ENCODE data around the gene MEGF11.

The MEGF11 gene

DNA sequence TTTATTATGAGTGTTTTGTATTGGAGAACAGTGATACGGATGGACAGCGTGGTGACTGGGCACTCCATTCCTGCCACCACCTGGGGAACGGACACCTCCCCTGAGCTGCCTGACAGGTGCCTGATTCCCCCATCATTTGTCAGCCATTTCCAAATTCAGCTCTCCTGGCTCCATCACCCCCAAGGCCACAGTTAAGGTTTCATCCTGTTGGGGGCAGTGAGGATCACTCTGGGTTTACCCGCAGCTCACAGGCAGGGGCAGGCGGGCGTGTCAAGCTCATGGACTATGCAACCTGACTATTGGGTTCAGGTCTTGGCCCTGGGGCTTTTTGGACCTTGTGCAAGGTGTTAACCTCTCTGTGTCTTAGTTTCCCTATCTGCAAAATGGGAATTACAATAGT, 307.9 kb downstream of the MEGF11 start:
- no peak for TF ChIP-seq ZNF70 (CRISPR knock-in tag; IDR thresholded peaks at IDR 0.05)
- TF ChIP-seq, protein P1, sequence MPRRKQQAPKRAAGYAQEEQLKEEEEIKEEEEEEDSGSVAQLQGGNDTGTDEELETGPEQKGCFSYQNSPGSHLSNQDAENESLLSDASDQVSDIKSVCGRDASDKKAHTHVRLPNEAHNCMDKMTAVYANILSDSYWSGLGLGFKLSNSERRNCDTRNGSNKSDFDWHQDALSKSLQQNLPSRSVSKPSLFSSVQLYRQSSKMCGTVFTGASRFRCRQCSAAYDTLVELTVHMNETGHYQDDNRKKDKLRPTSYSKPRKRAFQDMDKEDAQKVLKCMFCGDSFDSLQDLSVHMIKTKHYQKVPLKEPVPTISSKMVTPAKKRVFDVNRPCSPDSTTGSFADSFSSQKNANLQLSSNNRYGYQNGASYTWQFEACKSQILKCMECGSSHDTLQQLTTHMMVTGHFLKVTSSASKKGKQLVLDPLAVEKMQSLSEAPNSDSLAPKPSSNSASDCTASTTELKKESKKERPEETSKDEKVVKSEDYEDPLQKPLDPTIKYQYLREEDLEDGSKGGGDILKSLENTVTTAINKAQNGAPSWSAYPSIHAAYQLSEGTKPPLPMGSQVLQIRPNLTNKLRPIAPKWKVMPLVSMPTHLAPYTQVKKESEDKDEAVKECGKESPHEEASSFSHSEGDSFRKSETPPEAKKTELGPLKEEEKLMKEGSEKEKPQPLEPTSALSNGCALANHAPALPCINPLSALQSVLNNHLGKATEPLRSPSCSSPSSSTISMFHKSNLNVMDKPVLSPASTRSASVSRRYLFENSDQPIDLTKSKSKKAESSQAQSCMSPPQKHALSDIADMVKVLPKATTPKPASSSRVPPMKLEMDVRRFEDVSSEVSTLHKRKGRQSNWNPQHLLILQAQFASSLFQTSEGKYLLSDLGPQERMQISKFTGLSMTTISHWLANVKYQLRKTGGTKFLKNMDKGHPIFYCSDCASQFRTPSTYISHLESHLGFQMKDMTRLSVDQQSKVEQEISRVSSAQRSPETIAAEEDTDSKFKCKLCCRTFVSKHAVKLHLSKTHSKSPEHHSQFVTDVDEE (CRISPR knock-in tag; IDR thresholded peaks at IDR 0.05): no peak
- ATAC-seq: no peak

- TF ChIP-seq ESRRG (CRISPR knock-in tag; IDR thresholded peaks at IDR 0.05): no peak
- no peak for ATAC-seq
Observed at GRCh38 chr15:65944404-65944803, 309.1 kb downstream of the MEGF11 start.

- ATAC-seq: no peak
- no peak for TF ChIP-seq ZNF565 (CRISPR knock-in tag; conservative IDR thresholded peaks at IDR 0.05; ENCODE audit: low read depth)
- no peak for TF ChIP-seq TCF4 (CRISPR knock-in tag; IDR thresholded peaks at IDR 0.05; ENCODE audit: borderline replicate concordance)
- no peak for TF ChIP-seq PPARA (CRISPR knock-in tag; IDR thresholded peaks at IDR 0.05; ENCODE audit: borderline replicate concordance)
- TF ChIP-seq, protein P2, sequence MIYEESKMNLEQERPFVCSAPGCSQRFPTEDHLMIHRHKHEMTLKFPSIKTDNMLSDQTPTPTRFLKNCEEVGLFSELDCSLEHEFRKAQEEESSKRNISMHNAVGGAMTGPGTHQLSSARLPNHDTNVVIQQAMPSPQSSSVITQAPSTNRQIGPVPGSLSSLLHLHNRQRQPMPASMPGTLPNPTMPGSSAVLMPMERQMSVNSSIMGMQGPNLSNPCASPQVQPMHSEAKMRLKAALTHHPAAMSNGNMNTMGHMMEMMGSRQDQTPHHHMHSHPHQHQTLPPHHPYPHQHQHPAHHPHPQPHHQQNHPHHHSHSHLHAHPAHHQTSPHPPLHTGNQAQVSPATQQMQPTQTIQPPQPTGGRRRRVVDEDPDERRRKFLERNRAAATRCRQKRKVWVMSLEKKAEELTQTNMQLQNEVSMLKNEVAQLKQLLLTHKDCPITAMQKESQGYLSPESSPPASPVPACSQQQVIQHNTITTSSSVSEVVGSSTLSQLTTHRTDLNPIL (CRISPR knock-in tag; IDR thresholded peaks at IDR 0.05; ENCODE audit: low read depth): no peak
- TF ChIP-seq ESRRG (CRISPR knock-in tag; IDR thresholded peaks at IDR 0.05): no peak
- no peak for TF ChIP-seq PATZ1 (CRISPR knock-in tag; IDR thresholded peaks at IDR 0.05; ENCODE audit: borderline replicate concordance)
- no peak for TF ChIP-seq ZNF70 (CRISPR knock-in tag; IDR thresholded peaks at IDR 0.05)
- TF ChIP-seq RARB (CRISPR knock-in tag; IDR thresholded peaks at IDR 0.05): no peak
- no peak for TF ChIP-seq ISL1 (CRISPR knock-in tag; IDR thresholded peaks at IDR 0.05)
- TF ChIP-seq ZC3H10 (CRISPR knock-in tag; IDR thresholded peaks at IDR 0.05): no peak
- TF ChIP-seq, protein P3, sequence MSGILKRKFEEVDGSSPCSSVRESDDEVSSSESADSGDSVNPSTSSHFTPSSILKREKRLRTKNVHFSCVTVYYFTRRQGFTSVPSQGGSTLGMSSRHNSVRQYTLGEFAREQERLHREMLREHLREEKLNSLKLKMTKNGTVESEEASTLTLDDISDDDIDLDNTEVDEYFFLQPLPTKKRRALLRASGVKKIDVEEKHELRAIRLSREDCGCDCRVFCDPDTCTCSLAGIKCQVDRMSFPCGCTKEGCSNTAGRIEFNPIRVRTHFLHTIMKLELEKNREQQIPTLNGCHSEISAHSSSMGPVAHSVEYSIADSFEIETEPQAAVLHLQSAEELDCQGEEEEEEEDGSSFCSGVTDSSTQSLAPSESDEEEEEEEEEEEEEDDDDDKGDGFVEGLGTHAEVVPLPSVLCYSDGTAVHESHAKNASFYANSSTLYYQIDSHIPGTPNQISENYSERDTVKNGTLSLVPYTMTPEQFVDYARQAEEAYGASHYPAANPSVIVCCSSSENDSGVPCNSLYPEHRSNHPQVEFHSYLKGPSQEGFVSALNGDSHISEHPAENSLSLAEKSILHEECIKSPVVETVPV (CRISPR knock-in tag; IDR thresholded peaks at IDR 0.05): no peak
- no peak for TF ChIP-seq SNAI2 (CRISPR knock-in tag; IDR thresholded peaks at IDR 0.05)
- TF ChIP-seq ZNF8 (CRISPR knock-in tag; IDR thresholded peaks at IDR 0.05): no peak
- no peak for TF ChIP-seq CSDC2 (CRISPR knock-in tag; IDR thresholded peaks at IDR 0.05)
- TF ChIP-seq GLIS3 (CRISPR knock-in tag; IDR thresholded peaks at IDR 0.05): no peak
- no peak for TF ChIP-seq ZFP3 (CRISPR knock-in tag; IDR thresholded peaks at IDR 0.05)
- no peak for TF ChIP-seq BACH2 (CRISPR knock-in tag; IDR thresholded peaks at IDR 0.05; ENCODE audit: borderline replicate concordance)
- TF ChIP-seq, protein P1 (CRISPR knock-in tag; IDR thresholded peaks at IDR 0.05): no peak
- TF ChIP-seq OSR1 (CRISPR knock-in tag; IDR thresholded peaks at IDR 0.05): no peak
- TF ChIP-seq, protein P4, sequence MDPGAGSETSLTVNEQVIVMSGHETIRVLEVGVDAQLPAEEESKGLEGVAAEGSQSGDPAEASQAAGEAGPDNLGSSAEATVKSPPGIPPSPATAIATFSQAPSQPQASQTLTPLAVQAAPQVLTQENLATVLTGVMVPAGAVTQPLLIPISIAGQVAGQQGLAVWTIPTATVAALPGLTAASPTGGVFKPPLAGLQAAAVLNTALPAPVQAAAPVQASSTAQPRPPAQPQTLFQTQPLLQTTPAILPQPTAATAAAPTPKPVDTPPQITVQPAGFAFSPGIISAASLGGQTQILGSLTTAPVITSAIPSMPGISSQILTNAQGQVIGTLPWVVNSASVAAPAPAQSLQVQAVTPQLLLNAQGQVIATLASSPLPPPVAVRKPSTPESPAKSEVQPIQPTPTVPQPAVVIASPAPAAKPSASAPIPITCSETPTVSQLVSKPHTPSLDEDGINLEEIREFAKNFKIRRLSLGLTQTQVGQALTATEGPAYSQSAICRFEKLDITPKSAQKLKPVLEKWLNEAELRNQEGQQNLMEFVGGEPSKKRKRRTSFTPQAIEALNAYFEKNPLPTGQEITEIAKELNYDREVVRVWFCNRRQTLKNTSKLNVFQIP (CRISPR knock-in tag; IDR thresholded peaks at IDR 0.05; ENCODE audit: borderline replicate concordance, low read depth): no peak
Observed at GRCh38 chr15:65942436-65942835, 311.1 kb downstream of the MEGF11 start.
